GM18907 (cell line): ENCODE results near the gene PNPLA6.

Source experiments
- ATAC-seq: cut with Tn5 transposase; IDR thresholded peaks from one replicate; pipeline ENCODE4 v1.9.1; 2021; ENCODE audit warnings: mild to moderate bottlenecking, moderate library complexity; ENCODE audit not compliant: unreplicated experiment

The PNPLA6 gene

DNA sequence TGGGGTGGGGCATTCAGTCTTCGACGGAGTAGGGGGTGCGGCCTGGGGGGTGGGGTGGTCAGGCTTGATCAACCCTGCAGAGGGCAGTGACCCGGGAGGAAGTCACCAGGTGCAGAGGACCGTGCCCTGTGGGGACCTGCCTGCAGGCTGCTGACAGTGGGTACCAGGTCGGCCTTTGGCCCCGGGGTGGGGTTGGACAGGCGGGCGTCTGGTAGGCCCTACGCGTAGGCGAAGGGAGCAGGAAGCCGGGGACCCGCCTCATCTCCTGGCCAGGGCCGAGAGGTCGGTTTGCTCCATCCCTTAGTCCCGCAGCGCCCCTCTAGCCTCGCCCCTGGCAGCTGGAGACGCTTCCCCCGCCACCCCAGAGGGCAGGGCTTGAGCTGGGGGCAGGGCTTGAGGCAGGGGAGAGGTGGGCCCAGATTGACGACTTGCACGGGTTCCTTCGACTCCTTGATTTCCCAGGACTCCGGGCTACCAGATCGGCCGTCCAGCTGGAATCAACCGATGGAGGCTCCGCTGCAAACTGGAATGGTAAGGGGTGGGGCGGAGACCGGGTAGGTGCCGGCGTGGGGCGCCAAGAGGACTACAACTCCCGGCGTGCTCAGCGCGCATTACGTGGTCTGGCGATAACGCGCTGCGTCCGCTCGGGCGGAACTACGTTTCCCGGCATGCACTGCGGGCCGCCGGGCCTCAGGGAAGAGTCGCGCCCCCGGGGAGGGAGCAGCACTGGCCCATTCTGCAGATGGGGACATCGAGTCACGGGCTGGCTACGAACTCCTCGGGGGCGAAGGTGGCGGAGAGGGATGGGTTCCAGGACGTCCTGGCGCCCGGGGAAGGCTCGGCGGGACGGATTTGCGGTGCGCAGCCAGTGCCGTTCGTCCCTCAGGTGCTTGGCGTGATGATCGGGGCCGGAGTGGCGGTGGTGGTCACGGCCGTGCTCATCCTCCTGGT is at the start of gene PNPLA6:
Gene PNPLA6, plus strand, starts transcription at position 671 of the 951 bp plus-strand sequence. Its CDS starts 72 bp downstream, at position 743.
- peak; percentile 70 for ATAC-seq

DNA sequence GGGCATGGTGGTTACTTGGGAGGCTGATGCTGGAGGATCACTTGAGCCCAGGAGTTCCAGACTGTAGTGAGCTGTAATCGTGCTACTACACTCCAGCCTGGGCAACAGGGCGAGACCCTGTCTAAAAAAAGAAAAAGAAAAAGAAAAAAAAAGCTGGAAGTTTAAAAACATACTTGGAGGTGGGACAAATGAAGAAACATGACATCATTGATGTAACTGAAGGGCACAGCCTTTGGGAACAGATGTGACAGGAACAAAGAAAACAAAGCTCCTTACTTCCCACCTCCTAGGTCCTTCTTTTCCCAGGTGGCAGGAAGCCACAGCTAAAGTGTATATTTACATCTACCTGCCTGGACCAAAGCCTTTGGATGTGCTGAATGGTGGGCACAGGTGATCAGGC is 48.6 kb upstream of the PNPLA6 start:
- ATAC-seq, result no peak

DNA sequence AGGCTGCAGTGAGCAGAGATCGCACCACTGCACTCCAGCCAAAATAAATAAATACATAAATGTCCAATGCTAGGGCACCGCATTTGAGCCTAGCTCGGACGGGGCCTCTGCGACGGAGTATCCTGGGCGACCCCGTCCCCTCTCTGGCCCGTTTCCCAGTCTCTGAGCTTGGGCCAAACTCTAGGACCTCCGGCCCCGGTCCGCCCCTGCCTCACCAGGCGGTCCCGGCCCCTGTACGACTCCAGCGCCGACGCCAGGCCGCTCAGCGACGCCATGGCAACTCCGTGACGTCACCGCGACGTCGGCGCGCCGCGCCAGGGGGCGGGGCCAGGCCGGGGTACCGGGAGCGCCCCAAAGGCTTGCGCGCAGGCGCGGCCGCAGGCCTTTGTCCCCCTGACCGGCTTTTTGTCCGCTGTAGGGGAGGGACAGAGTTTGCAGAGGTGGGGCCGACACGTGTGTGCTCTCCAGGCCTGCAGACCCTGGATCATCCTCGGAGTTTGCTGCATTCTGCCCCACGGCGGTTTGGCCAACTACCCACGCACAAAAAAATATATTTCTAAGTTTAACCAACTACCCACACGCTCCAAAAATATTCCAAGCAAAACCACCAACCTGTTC is 46.7 kb upstream of the PNPLA6 start, which contains the start of gene PEX11G:
Gene PEX11G, minus strand, starts transcription at position 300 of the 618 bp plus-strand sequence. Its CDS starts 25 bp downstream, at position 275.
- peak; percentile 73 for ATAC-seq

DNA sequence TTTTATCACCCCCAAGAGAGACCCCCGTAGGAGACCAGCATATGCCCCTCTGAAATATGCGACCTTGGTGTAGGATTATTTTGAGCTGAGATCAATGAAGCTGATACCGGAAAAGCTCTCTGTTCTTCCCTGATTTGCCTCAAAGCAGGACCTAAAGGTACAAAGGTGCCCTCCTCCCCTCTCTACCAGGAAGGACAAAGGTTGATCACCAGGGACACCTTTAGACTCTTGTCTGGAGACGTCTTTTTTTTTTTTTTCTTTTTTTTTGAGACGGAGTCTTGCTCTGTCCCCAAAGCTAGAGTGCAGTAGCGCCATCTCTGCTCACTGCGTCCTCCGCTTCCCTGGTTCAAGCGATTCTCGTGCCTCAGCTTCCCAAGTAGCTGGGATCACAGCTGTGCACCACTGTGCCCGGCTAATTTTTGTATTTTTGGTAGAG is 45.9 kb upstream of the PNPLA6 start:
- ATAC-seq, result no peak

DNA sequence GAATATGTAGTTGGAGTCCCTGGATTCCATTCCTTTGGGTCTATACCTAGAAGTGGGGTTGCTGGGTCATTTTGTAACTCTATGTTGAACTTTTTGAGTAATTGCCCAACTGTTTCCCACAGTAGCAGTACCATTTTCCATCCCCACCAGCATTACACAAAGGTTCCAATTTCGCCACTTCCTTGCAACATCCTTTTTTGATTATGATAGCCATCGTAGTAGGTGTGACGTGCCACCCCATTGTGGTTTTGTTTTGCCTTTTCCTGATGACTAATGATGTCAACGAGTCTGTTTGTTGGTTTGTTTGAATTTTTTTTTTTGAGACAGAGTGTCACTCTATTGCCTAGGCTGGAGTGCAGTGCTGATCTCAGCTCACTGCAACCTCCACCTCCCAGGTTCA is 43.4 kb upstream of the PNPLA6 start:
- no peak for ATAC-seq

DNA sequence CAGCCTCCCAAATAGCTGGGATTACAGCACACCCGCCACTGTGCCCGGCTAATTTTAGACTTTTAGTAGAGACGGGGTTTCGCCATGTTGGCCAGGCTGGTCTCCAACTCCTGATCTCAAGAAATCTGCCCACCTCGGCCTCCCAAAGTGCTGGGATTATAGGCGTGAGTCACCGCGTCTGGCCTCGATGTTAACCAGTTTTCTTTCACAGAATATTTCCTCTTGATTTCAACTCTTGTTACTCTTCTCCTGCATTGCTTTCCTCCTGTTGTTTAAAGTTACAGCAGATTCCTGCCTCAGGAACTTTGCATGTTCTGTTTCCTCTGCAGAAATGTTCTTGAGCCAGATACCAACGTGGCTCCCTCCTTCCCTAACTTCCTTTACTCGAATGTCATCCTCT is 43.0 kb upstream of the PNPLA6 start:
- ATAC-seq, result no peak

DNA sequence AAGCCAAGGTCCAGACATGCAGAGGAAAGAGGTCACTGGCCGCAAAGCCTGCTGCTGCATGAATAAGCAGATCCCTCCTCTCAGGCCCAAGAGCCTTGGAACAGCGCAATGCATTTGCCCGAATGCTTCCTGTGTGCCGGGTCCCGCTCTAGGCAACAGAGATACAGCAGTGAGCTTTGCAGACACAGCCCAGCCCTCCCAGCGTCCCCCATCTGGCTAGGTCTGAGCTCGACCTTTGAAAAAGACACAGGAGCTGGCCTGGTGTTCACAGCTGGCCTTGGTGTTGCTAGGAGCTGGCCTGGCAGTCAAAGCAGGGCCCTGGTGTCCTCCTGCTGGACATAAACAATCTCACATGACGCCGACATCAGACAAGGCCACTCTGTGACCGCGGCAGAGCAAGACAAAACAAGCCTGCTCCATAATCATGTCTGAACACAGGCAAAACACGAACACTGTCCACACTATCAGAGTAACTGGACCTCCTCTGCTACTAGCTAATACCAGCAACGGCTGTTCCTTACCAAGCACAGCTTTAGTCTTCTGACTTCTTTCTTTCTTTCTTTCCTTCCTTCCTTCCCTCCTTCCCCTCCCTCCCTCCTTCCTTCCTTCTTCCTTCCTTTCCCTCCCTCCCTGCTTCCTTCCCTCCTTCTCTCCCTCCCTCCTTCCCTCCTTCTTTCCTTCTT is 41.0 kb upstream of the PNPLA6 start:
- ATAC-seq, result no peak

DNA sequence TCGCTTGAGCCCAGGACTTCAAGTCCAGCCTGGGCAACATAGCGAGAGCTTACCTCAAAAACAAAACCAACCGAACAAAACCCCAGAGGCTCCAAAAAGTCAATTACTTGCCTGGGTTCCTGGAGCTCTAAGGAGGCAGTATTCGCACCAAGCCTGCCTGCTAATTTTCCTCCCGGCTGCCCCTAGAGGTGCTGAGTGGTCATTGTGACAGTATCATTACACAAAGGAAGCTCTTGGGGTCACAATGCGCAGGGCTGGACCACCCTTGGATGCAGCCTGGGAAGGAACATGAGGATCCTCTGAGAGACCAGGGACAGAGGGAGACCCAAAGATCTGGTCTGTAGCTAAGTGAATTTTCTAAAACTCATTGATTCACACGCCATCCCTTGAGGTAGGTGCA is 38.2 kb upstream of the PNPLA6 start:
- ATAC-seq, result no peak

DNA sequence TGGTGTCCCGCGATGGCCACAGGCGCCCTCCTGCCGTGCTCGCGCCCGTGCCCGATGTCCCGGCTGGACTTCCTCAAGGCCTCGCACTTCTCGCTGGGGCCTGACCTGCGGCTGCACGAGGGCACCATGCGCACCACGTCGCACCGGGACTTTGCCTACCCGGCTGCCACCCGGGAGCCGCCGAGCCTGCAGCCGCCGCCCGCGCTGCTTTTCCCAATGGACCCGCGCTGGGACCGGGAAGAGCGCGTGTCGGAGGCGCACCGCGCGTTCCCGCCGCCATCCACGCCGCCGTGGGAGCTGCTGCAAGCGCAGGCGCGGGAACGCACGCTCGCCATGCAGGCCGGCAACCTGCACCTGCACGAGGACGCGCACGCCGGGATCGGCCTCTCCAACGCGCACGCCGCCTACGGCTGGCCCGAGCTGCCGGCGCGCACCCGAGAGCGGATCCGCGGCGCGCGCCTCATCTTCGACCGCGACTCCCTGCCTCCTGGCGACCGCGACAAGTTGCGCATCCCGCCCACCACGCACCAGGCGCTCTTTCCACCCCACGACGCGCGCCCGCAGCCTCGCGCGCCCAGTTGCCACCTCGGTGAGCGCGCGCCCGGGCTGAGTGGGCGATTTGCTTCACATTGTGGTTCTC is 34.6 kb upstream of the PNPLA6 start:
- ATAC-seq, result no peak

DNA sequence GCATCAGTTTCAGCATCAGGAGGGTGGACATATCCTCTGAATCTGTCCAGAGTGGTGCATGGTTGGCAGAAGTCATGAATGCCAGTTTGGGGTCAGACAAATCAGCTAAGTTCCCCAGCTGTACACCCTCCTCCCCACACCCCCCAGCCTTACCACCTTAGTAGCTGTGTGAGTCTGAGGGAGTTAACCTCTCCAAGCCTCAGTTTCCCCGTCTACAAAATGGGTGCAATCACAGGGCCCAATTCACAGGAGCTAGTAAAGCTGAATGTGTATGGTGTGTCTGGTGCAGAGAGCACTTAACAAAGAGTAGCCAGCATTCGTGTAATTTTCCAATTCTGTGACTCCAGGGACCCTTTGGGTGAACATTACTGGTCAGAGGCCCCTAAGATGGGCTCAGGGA is 33.0 kb upstream of the PNPLA6 start:
- ATAC-seq, result no peak

DNA sequence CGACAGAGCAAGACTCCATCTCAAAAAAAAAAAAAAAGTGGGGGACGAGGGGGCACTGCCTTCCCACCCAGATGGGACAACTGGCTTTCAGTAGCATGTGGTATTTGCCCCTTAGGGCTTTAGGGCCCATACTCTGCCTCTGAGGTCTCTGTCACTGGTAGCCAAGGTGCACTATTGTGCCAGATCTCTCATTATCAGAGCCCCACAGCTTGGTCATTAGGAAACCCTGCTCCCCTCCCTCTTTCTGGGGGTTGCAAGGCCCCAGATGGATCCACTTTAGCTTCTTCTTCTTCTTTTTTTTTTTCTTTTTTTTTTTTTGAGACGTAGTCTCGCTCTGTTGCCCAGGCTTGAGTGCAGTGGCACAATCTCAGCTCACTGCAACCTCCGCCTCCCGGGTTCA is 30.8 kb upstream of the PNPLA6 start:
- ATAC-seq, result no peak

DNA sequence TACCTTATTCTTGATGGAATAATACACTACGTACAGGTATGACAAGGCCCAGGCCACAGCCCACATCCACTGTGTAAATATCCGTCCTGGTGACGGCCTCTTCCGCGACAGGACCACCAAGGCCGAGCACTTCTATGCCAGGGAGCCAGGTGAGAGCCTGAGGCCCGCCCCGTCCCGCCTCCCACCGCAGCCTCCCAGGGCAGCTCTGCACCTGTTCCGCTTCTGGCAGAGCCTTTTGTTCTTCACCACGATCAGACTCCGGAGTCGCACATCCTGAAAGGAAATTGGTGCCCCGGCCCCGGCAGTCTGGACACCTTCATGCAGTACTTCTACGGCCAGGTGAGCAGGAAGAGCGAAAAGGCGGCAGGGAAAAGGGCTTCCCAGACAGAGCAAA is 30.2 kb upstream of the PNPLA6 start:
- ATAC-seq, result no peak

DNA sequence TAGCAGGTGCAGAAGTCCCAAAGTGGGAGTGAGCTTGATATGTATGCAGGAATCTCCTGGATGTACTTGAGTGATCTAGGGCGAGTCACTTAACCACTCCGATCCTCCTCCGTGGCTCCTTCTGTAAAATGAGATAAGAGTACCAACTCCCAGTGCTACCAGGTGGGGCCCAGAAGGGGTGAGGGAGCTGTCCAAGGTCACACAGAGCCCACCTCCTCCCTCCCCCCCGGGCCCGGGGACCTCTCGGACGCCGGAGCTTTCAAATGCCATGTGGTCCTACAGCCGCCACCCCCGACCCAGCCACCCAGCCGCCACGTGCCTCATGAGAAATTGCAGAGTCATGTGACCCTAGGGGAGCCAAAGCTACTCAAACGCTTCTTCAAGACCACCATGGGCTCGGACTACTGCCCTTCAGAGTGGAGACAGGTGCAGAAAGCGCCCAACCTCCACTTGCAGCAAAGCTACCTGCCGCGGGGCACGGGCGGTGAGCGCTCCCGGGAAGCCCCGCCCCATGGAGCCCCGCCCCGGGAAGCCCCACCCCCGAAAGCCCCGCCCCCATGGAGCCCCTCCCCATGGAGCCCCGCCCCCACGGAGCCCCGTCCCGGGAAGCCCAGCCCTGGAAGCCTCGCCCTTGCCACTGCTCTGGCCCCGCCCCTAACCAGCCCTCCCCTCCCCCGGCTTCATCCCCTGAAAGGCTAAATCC is 29.7 kb upstream of the PNPLA6 start:
- ATAC-seq, result no peak

DNA sequence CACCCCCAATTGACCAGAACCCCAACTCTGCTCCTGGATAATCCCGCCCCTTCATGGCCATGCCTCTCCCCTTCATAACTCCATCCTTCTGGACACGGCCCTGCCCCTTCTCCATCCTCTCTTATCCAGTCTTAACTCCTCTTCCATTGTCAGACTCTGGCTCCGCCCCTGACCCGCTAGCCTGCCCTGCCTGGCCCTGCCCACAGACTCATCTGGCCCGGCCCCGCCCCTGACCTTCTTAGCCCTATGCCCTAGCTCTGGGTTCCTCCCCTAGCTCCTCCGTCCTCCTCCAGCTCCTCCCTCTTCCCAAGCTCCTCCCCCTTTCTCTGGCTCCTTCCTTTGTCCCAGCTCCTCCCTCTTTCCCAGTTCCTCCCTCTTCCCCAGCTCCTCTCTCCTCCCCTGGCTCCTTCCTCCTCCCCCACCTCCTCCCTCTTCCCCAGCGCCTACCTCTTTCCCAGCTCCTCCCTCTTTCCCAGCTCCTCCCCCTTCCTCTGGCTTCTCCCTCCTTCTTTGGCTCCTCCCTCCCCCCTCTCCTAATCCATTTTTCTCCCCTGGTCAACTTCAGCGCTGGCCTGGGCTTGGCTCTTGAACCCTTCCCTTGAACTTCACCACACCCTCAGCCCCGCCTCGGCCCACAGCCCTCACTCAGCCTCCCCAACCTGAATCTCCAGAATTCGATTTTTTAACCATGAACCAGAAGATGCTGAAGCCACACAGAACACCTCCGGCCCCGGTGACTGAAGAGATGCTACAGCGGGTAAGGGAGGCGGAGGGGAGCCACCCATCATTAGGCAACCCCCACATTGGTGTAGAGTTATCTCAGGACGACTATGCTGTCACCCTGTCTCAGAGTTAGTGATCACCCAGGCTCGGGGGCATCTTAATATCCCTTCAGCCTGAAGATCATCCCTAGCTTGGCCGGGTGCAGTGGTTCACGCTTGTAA is 28.9 kb upstream of the PNPLA6 start:
- no peak for ATAC-seq

DNA sequence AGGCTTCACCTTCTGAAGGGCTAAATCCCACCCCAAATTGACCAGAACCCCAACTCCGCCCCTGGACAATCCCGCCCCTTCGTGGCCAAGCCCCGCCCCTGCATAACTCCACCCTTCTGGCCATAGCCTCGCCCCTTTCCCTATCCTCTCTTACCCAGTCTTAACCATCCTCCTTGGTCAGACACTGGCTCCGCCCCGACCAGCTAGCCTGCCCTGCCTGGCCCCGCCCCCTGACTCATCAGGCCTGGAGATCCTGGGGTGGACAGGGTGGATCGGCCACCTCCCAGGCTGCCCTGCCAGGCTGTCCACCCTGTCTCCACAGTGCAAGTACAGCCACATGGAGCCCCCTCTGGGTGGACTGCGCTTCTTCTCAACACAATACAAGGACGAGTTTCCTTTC is 27.6 kb upstream of the PNPLA6 start:
- no peak for ATAC-seq

DNA sequence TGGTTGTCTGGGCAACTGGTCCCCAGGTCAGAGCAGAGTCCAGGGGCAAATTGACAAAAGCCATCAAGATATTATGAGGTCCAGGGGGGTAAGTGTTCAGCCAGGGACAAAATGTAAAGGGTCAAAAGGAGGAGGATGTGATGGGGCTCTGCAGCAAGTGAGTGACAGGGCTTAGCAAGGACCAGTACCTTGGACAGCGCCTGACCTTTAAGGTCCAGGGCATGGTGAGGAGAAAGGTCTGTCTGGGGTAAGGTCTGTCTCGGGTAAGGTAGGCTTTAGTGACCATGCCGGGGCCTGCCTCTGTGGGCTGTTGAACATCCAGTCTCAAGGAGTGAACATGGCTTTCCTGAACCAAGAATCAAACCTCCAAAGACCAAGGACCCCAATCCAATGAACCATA is 25.9 kb upstream of the PNPLA6 start:
- ATAC-seq, result no peak

DNA sequence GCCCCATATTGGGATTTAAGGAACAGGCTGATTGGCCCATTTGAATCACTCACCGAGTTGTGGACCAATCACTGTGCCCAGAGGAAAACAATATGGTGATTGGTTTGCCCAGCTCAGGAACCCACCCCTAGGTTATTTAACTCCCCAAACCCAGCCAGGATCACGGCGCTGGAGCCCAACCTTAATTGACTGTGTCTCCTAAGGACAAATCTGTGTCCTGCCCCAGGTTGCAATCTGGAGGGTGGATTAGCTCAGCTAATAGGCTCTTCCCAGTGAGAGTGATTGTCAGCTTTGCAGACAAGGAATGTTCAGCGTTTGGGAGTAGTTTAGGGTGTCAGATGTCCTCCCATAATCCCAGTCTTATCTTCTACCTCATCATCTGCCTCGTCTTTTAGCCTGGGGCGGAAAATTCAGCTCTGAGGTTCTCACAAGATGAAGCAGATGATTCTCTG is 23.1 kb upstream of the PNPLA6 start:
- no peak for ATAC-seq

DNA sequence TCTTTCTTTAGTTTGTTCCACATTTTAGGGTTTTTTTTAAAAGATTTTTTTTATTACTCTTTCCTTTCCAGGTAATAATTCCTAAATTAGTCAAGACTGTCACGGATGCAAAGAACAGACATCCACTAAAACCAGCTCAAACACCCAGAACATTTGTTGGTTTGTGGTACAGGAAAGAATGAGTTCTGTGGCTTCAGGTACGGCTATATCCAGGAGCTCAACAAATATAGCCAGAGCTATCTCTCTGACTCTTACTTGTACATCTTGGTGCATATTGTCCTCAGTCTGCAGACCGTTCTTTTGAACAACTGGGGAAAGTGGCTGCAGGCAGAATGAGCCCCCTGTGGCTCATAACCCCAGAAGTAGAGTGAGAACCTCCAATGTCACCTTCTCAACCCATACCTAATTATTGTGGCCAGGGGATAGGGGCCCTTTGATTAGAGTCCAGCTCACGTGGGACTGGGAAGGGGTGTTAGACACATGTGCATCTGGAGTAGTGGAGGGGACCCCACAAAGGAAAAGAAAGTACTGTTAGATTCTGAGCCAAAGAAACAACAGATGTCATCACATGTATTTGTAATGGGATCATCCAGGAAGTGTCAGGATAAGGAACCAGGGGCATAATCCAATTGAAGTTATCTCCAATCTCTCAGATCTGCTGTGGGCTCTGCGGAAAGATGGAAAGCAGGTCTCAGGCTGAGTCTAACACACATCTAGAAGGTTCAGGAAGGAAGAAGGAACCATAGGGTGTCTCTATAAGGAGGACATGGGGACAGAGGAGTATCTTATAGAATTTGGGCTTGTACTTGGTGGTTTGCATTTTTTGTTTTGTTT is 21.5 kb upstream of the PNPLA6 start:
- no peak for ATAC-seq
